OCI-LY1 (cell line): Measurements from ENCODE around the gene OTOG.

Experiments used
- H2AFZ ChIP-seq: fragments of 200-600 bp; sonication (generic), shearing (Covaris generic); 2 replicates; pipeline ENCODE4 v1.6.0; 2014; ENCODE audit warnings: antibody characterized with exemption, mild to moderate bottlenecking, low read length
- H3F3A ChIP-seq: fragments of 200-600 bp; sonication (generic), shearing (Covaris generic); 2 replicates; pipeline ENCODE4 v1.6.0; 2014; ENCODE audit warnings: mild to moderate bottlenecking, antibody characterized with exemption, low read length, moderate library complexity; ENCODE audit not compliant: insufficient read depth
- H3K27ac ChIP-seq: fragments of 200-600 bp; sonication (generic); 2 replicates; pipeline ENCODE4 v1.5.1; 2014; ENCODE audit warnings: low read length, mixed run types, mild to moderate bottlenecking, low read depth; ENCODE audit not compliant: poor library complexity, severe bottlenecking
- H3K27me3 ChIP-seq: fragments of 200-600 bp; sonication (generic); 2 replicates; pipeline ENCODE4 v1.6.0; 2014; ENCODE audit warnings: antibody characterized with exemption, mild to moderate bottlenecking, low read length, moderate library complexity; ENCODE audit not compliant: insufficient read depth
- H3K36me3 ChIP-seq: fragments of 200-600 bp; sonication (generic); 2 replicates; pipeline ENCODE4 v1.6.1; 2014; ENCODE audit warnings: mild to moderate bottlenecking, antibody characterized with exemption, low read length, moderate library complexity, mixed read lengths; ENCODE audit not compliant: insufficient read depth
- H3K4me1 ChIP-seq: fragments of 200-600 bp; sonication (generic); 2 replicates; pipeline ENCODE4 v1.5.1; 2014; ENCODE audit warnings: mild to moderate bottlenecking, low read length, moderate library complexity; ENCODE audit not compliant: insufficient read depth, severe bottlenecking
- H3K4me2 ChIP-seq: fragments of 200-600 bp; sonication (generic), shearing (Covaris generic); 2 replicates; pipeline ENCODE4 v1.6.1; 2014; ENCODE audit warnings: low read length
- H3K4me3 ChIP-seq: fragments of 200-600 bp; sonication (generic); 2 replicates; pipeline ENCODE4 v1.5.1; 2014; ENCODE audit warnings: low read length, low read depth, mild to moderate bottlenecking, mixed read lengths; ENCODE audit not compliant: poor library complexity, severe bottlenecking
- H3K79me2 ChIP-seq: fragments of 200-600 bp; shearing (Covaris generic); 2 replicates; pipeline ENCODE4 v1.6.1; 2016; ENCODE audit warnings: mixed run types, low read length, mixed read lengths; ENCODE audit not compliant: insufficient read depth
- H3K9ac ChIP-seq: fragments of 200-600 bp; sonication (generic), shearing (Covaris generic); 2 replicates; pipeline ENCODE4 v1.6.1; 2014; ENCODE audit warnings: mild to moderate bottlenecking, low read length, mixed read lengths
- H3K9me2 ChIP-seq: fragments of 200-600 bp; sonication (generic), shearing (Covaris generic); 2 replicates; pipeline ENCODE4 v1.6.1; 2014; ENCODE audit warnings: low read depth, mild to moderate bottlenecking, low read length, mixed read lengths
- H3K9me3 ChIP-seq: fragments of 200-600 bp; shearing (Covaris generic); 2 replicates; pipeline ENCODE4 v1.6.1; 2014; ENCODE audit warnings: low read length, mixed read lengths
- H4K20me1 ChIP-seq: fragments of 200-600 bp; sonication (generic), shearing (Covaris generic); 2 replicates; pipeline ENCODE4 v1.6.0; 2016; ENCODE audit warnings: mild to moderate bottlenecking, low read length; ENCODE audit not compliant: insufficient read depth
- CTCF ChIP-seq: fragments of 200-600 bp; sonication (generic), shearing (Covaris generic); IDR thresholded peaks from 2 replicates; pipeline ENCODE4 v1.5.1; 2017; ENCODE audit warnings: mild to moderate bottlenecking, antibody characterized with exemption, low read length, moderate library complexity, mixed read lengths
- EZH2 ChIP-seq: fragments of 200-600 bp; sonication (generic), shearing (Covaris generic); IDR thresholded peaks from 2 replicates; pipeline ENCODE4 v1.8.0; 2017; ENCODE audit warnings: borderline replicate concordance, mixed run types, mild to moderate bottlenecking, antibody characterized with exemption, low read length, moderate library complexity, mixed read lengths

Gene OTOG

GRCh38 chr11:17513853-17514252 lies 33.2 kb upstream of the OTOG start:
- Histone ChIP-seq H3K4me3 (no peak overlapping the region), H4K20me1 (no peaks in the 10 kb centered on the region), H3K27me3 (no peaks in the 10 kb centered on the region), H3K9me3 (no peaks in the 10 kb centered on the region), H3K36me3 (no peaks in the 10 kb centered on the region), H3K9ac (no peak overlapping the region), H3F3A (no peaks in the 10 kb centered on the region), H3K27ac (no peak overlapping the region), H3K9me2 (no peaks in the 10 kb centered on the region), H3K4me2 (no peak overlapping the region), H2AFZ (no peak overlapping the region), H3K79me2 (no peaks in the 10 kb centered on the region), H3K4me1 (no peaks in the 10 kb centered on the region)
- TF ChIP-seq CTCF, result no peak
- no peak for TF ChIP-seq EZH2

- H4K20me1 ChIP-seq, result no peaks in the 10 kb centered on the region
- H3F3A ChIP-seq, result no peaks in the 10 kb centered on the region
- H3K4me2 ChIP-seq, result no peak overlapping the region
- no peak overlapping the region for H3K9ac ChIP-seq
- no peak overlapping the region for H3K4me3 ChIP-seq
- no peaks in the 10 kb centered on the region for H3K4me1 ChIP-seq
- no peak overlapping the region for H2AFZ ChIP-seq
- TF ChIP-seq CTCF (no peak), EZH2 (no peak)
- no peaks in the 10 kb centered on the region for H3K79me2 ChIP-seq
- no peaks in the 10 kb centered on the region for H3K27me3 ChIP-seq
- no peaks in the 10 kb centered on the region for H3K36me3 ChIP-seq
- no peaks in the 10 kb centered on the region for H3K9me3 ChIP-seq
- no peaks in the 10 kb centered on the region for H3K9me2 ChIP-seq
- H3K27ac ChIP-seq, result no peak overlapping the region
Measured at GRCh38 chr11:17514476-17514875, 32.6 kb upstream of the OTOG start.

- Histone ChIP-seq H3K27me3 (no peaks in the 10 kb centered on the region), H3K4me1 (no peaks in the 10 kb centered on the region), H3F3A (no peaks in the 10 kb centered on the region), H4K20me1 (no peaks in the 10 kb centered on the region), H3K9me3 (no peaks in the 10 kb centered on the region), H3K27ac (no peak overlapping the region), H3K9ac (no peak overlapping the region), H3K36me3 (no peaks in the 10 kb centered on the region), H3K79me2 (no peaks in the 10 kb centered on the region), H3K4me2 (no peak overlapping the region), H3K4me3 (no peak overlapping the region), H3K9me2 (no peaks in the 10 kb centered on the region), H2AFZ (no peak overlapping the region)
- TF ChIP-seq EZH2 (no peak), CTCF (no peak)
Measured at GRCh38 chr11:17515443-17516176, 31.4 kb upstream of the OTOG start.
